HL-60 (cell line): ENCODE results near the gene LRRK1.

Source experiments
- CTCF ChIP-seq: IDR thresholded peaks from one replicate; pipeline ENCODE4 v1.5.1; 2011; ENCODE audit warnings: low read length, control low read depth, inconsistent platforms; ENCODE audit not compliant: insufficient read depth
- GABPA ChIP-seq: IDR thresholded peaks from 2 replicates; pipeline ENCODE4 v1.6.1; 2012; ENCODE audit warnings: low read depth
- POLR2AphosphoS5 ChIP-seq: IDR thresholded peaks from 2 replicates; pipeline ENCODE4 v1.6.1; 2012; ENCODE audit warnings: low read depth
- REST ChIP-seq: IDR thresholded peaks from 2 replicates; pipeline ENCODE4 v1.6.1; 2012; ENCODE audit warnings: low read depth; ENCODE audit not compliant: insufficient replicate concordance
- SPI1 ChIP-seq: IDR thresholded peaks from 2 replicates; pipeline ENCODE4 v1.6.1; 2012; ENCODE audit warnings: low read depth, mild to moderate bottlenecking, borderline replicate concordance

GRCh38 chr15:100931143-100931890 is 12.2 kb downstream of the LRRK1 start:
- TF ChIP-seq CTCF (no peak), REST (no peak), POLR2AphosphoS5 (no peak), SPI1 (no peak), GABPA (no peak)
